HG03025 (cell line): ENCODE results near the gene PAQR9.

Source experiments
- ATAC-seq: cut with Tn5 transposase; IDR thresholded peaks from one replicate; pipeline ENCODE4 v1.9.1; 2021; ENCODE audit warnings: mild to moderate bottlenecking, moderate library complexity; ENCODE audit not compliant: unreplicated experiment, low FRiP score

The PAQR9 gene

GRCh38 chr3:142982038-142982773, 18.7 kb upstream of the PAQR9 start:
- no peak for ATAC-seq

- no peak for ATAC-seq
Observed at GRCh38 chr3:142981108-142981507, 17.6 kb upstream of the PAQR9 start.

- ATAC-seq = no peak
Observed at GRCh38 chr3:142977399-142977728, 13.9 kb upstream of the PAQR9 start.

- ATAC-seq = no peak
Observed at GRCh38 chr3:142976621-142977398, 13.3 kb upstream of the PAQR9 start.

GRCh38 chr3:142975316-142975995, 12.0 kb upstream of the PAQR9 start:
- no peak for ATAC-seq

GRCh38 chr3:142973217-142974009, 9.9 kb upstream of the PAQR9 start:
- ATAC-seq = no peak

GRCh38 chr3:142972092-142972753, 8.7 kb upstream of the PAQR9 start:
- no peak for ATAC-seq

- no peak for ATAC-seq
Observed at GRCh38 chr3:142971431-142971830, 8.0 kb upstream of the PAQR9 start.

- ATAC-seq = no peak
Observed at GRCh38 chr3:142968319-142969025, 5.0 kb upstream of the PAQR9 start.

- ATAC-seq = no peak
Observed at GRCh38 chr3:142966808-142967207, 3.3 kb upstream of the PAQR9 start.

GRCh38 chr3:142965581-142965980, 2.1 kb upstream of the PAQR9 start:
- no peak for ATAC-seq

GRCh38 chr3:142963234-142963515, 299 bp downstream of the PAQR9 start:
- no peak for ATAC-seq

GRCh38 chr3:142962520-142963233, 797 bp downstream of the PAQR9 start:
- no peak for ATAC-seq

- ATAC-seq = no peak
Observed at GRCh38 chr3:142962175-142962519, 1.3 kb downstream of the PAQR9 start.

- no peak for ATAC-seq
Observed at GRCh38 chr3:142961539-142961938, 1.9 kb downstream of the PAQR9 start.

GRCh38 chr3:142960322-142960850, 3.1 kb downstream of the PAQR9 start:
- no peak for ATAC-seq

GRCh38 chr3:142958707-142959106, 4.8 kb downstream of the PAQR9 start:
- ATAC-seq = no peak

GRCh38 chr3:142953443-142953842, 10.0 kb downstream of the PAQR9 start:
- no peak for ATAC-seq
